Common myeloid progenitor, CD34-positive (primary cell): ENCODE results near the gene CYB561A3.

Experiments
- CTCF ChIA-PET: fragments of 350-600 bp; sonication (Branson Sonifier 250); formaldehyde crosslinking; loops from one replicate; lab custom pipeline; 2021; ENCODE audit warnings: antibody characterized with exemption; lab: Charles Lee
- POLR2A ChIA-PET: fragments of 350-600 bp; sonication (Branson Sonifier 250); formaldehyde crosslinking; loops from one replicate; lab custom pipeline; 2021; ENCODE audit warnings: antibody characterized with exemption; lab: Charles Lee
- DNase-seq, 3 donors: peaks; one replicate each; pipeline versions ENCODE4 v3.0.0 to v3.0.0-alpha.2; 2013
- H3K27ac ChIP-seq, 2 experiments: 1 replicate in 1 of 2; 2 replicates in 1 of 2; pipeline ENCODE4 v1.7.0; 2013; ENCODE audit warnings: inconsistent platforms in 2 of 2, low read length in 2 of 2, mild to moderate bottlenecking in 2 of 2, low read depth in 1 of 2, moderate library complexity in 1 of 2; ENCODE audit not compliant: severe bottlenecking in 2 of 2, insufficient read depth in 1 of 2, poor library complexity in 1 of 2
- H3K27me3 ChIP-seq, 5 experiments: replicated peaks in 2 of 5; 1 replicate in 3 of 5; 2 replicates in 2 of 5; pipeline versions ENCODE4 v1.6.1 to v1.7.0; 2013; ENCODE audit warnings: low read length in 4 of 5, mild to moderate bottlenecking in 2 of 5, moderate library complexity in 2 of 5, inconsistent platforms in 1 of 5; ENCODE audit not compliant: insufficient read depth in 5 of 5, control insufficient read depth in 4 of 5
- H3K36me3 ChIP-seq, 4 experiments: 1 replicate in 2 of 4; 2 replicates in 2 of 4; pipeline versions ENCODE4 v1.6.1 to v1.7.0; 2013; ENCODE audit warnings: low read length in 3 of 4, control low read depth in 1 of 4, mild to moderate bottlenecking in 1 of 4; ENCODE audit not compliant: control insufficient read depth in 4 of 4, insufficient read depth in 4 of 4
- H3K4me1 ChIP-seq, 4 experiments: 1 replicate in 3 of 4; 2 replicates in 1 of 4; pipeline versions ENCODE4 v1.6.1 to v1.7.1; 2013; ENCODE audit warnings: low read length in 3 of 4, mild to moderate bottlenecking in 3 of 4, control low read depth in 1 of 4, inconsistent platforms in 1 of 4, moderate library complexity in 1 of 4; ENCODE audit not compliant: control insufficient read depth in 4 of 4, insufficient read depth in 4 of 4; ENCODE audit errors: control extremely low read depth in 1 of 4
- H3K4me3 ChIP-seq, 7 experiments: 1 replicate in 4 of 7; 2 replicates in 3 of 7; pipeline versions ENCODE4 v1.5.1 to v1.7.0; 2013; ENCODE audit warnings: mild to moderate bottlenecking in 7 of 7, low read length in 6 of 7, moderate library complexity in 6 of 7, inconsistent platforms in 2 of 7, low read depth in 2 of 7, control low read depth in 1 of 7; ENCODE audit not compliant: insufficient read depth in 4 of 7, control insufficient read depth in 1 of 7; ENCODE audit errors: extremely low read depth in 1 of 7
- H3K9me3 ChIP-seq, 5 experiments: 1 replicate in 4 of 5; 2 replicates in 1 of 5; pipeline versions ENCODE4 v1.6.1 to v1.7.1; 2013; ENCODE audit warnings: low read length in 4 of 5, mild to moderate bottlenecking in 2 of 5, inconsistent platforms in 1 of 5, low read depth in 1 of 5, moderate library complexity in 1 of 5; ENCODE audit not compliant: control insufficient read depth in 4 of 5, insufficient read depth in 2 of 5; ENCODE audit errors: control extremely low read depth in 1 of 5
- WGBS: methylation state at CpG from one replicate; pipeline ENCODE4 v1.1.5; 2013; ENCODE audit not compliant: insufficient coverage; 5-methylcytosine and 5-hydroxymethylcytosine counted together

Gene CYB561A3

GRCh38 chr11:61369372-61370348 lies 8.0 kb upstream of the CYB561A3 start:
- ChIA-PET POLR2A (interaction anchor here (0.8 to 0.9 kb wide), 2 partner anchors 10 to 12 kb away, joined by 3 read pairs; no protein-coding TSS in a partner anchor), CTCF (interaction anchor here (1.2 to 22.6 kb wide), 7 partner anchors 11 to 32 kb away, joined by 3 to 244 read pairs (median 7); partner anchors contain the start of genes DDB1, TKFC and TMEM216)
- 98% methylated on average over 7 of the region's 9 CpGs for WGBS
- Histone ChIP-seq H3K4me3 (no peak overlapping the region), H3K4me1 (no peaks in the 10 kb centered on the region), H3K27me3 (no peaks in the 10 kb centered on the region), H3K36me3 (peaks cover 23 to 64% (median 40%) of the 10 kb centered on the region in 4 experiments), H3K27ac (no peak overlapping the region), H3K9me3 (peaks cover 0 to 2% (median 0%) of the 10 kb centered on the region in 5 experiments)
- no peak for DNase-seq

GRCh38 chr11:61368646-61369045 lies 7.0 kb upstream of the CYB561A3 start:
- WGBS: 93% methylated on average over 5 of the region's 7 CpGs
- POLR2A ChIA-PET: no interaction called here
- H3K27ac ChIP-seq: no peak overlapping the region
- H3K4me1 ChIP-seq: peaks cover 0 to under 1% (median 0%) of the 10 kb centered on the region in 4 experiments
- DNase-seq: no peak
- CTCF ChIA-PET: interaction anchor here (1.2 to 22.6 kb wide), 5 partner anchors 12 to 31 kb away, joined by 3 to 244 read pairs (median 7); partner anchors contain the start of genes DDB1, TKFC and TMEM216
- H3K27me3 ChIP-seq: no peaks in the 10 kb centered on the region
- no peak overlapping the region for H3K4me3 ChIP-seq
- H3K9me3 ChIP-seq: no peaks in the 10 kb centered on the region
- H3K36me3 ChIP-seq: peaks cover 23 to 66% (median 47%) of the 10 kb centered on the region in 4 experiments

GRCh38 chr11:61367406-61367805 lies 5.7 kb upstream of the CYB561A3 start:
- ChIA-PET POLR2A (no interaction called here), CTCF (interaction anchor here (1.2 to 22.6 kb wide), 5 partner anchors 8 to 30 kb away, joined by 3 to 244 read pairs (median 15); partner anchors contain the start of genes DDB1 and TKFC)
- H3K27ac ChIP-seq: peak overlapping the region in 1 of 2 experiments; percentile 17
- peaks cover 0 to 10% (median 7%) of the 10 kb centered on the region in 4 experiments for H3K4me1 ChIP-seq
- no peaks in the 10 kb centered on the region for H3K27me3 ChIP-seq
- H3K9me3 ChIP-seq: no peaks in the 10 kb centered on the region
- peaks cover 20 to 63% (median 48%) of the 10 kb centered on the region in 4 experiments for H3K36me3 ChIP-seq
- no peak for DNase-seq
- H3K4me3 ChIP-seq: no peak overlapping the region
- WGBS: 100% methylated on average over 3 of the region's 6 CpGs

GRCh38 chr11:61364012-61364675 lies 2.5 kb upstream of the CYB561A3 start:
- Histone ChIP-seq H3K4me3 (no peak overlapping the region), H3K4me1 (peaks cover 4 to 33% (median 26%) of the 10 kb centered on the region in 4 experiments), H3K27ac (peak overlapping the region in 1 of 2 experiments; percentile 55), H3K9me3 (no peaks in the 10 kb centered on the region), H3K36me3 (peaks cover 15 to 46% (median 36%) of the 10 kb centered on the region in 4 experiments), H3K27me3 (no peaks in the 10 kb centered on the region)
- ChIA-PET CTCF (interaction anchor here (1.0 to 22.6 kb wide), 5 partner anchors 11 to 28 kb away, joined by 3 to 244 read pairs (median 9); partner anchors contain the start of genes DDB1 and TKFC), POLR2A (interaction anchor here (1.1 kb wide), 1 partner anchor 17 kb away, joined by 3 read pairs; no protein-coding TSS in a partner anchor)
- DNase-seq: no peak
- 100% methylated on average over 5 of the region's 5 CpGs for WGBS

- Histone ChIP-seq H3K27ac (peak overlapping the region; percentile 91 to 96), H3K9me3 (no peaks in the 10 kb centered on the region), H3K4me1 (peaks cover 5 to 41% (median 33%) of the 10 kb centered on the region in 4 experiments), H3K4me3 (peak overlapping the region; percentile 78 to 99 (median 94)), H3K36me3 (peaks cover 7 to 32% (median 23%) of the 10 kb centered on the region in 4 experiments), H3K27me3 (no peaks in the 10 kb centered on the region)
- ChIA-PET POLR2A (interaction anchor here (0.6 to 2.6 kb wide), 4 partner anchors 10 to 68 kb away, joined by 3 to 7 read pairs (median 3); partner anchors contain the start of genes TMEM216 and VWCE), CTCF (interaction anchor here (1.2 to 22.6 kb wide), 7 partner anchors 12 to 72 kb away, joined by 3 to 244 read pairs (median 8); partner anchors contain the start of genes DDB1, TKFC and TMEM216)
- DNase-seq: peak; percentile 36 to 82 (median 75)
- under 1% methylated on average over 12 of the region's 12 CpGs for WGBS
Observed at GRCh38 chr11:61362542-61362875, 827 bp upstream of the CYB561A3 start.

GRCh38 chr11:61361237-61361740 lies 393 bp downstream of the CYB561A3 start:
- 9% methylated on average over 18 of the region's 22 CpGs for WGBS

More at GRCh38 chr11:61361237-61361740, 393 bp downstream of the CYB561A3 start:
- Histone ChIP-seq H3K27ac (peak overlapping the region; percentile 91 to 96), H3K9me3 (no peaks in the 10 kb centered on the region), H3K4me1 (peaks cover 12 to 53% (median 45%) of the 10 kb centered on the region in 4 experiments), H3K4me3 (peak overlapping the region; percentile 78 to 99 (median 94)), H3K36me3 (peaks cover 7 to 22% (median 15%) of the 10 kb centered on the region in 4 experiments), H3K27me3 (no peaks in the 10 kb centered on the region)
- CTCF ChIA-PET: interaction anchor here (2.0 to 22.6 kb wide), 3 partner anchors 23 to 31 kb away, joined by 8 to 244 read pairs (median 113); partner anchors contain the start of genes DDB1, TKFC and TMEM216
- POLR2A ChIA-PET: interaction anchor here (1.5 to 2.6 kb wide), 2 partner anchors 8 to 31 kb away, joined by 3 to 7 read pairs; partner anchors contain the start of gene TMEM216
- no peak for DNase-seq
